ENCODE results near the gene GREB1. TPM values are rescaled to one million over a fixed set of nuclear protein-coding genes. Genes with fewer than 3 reads are reported as not detected.
A peak's percentile ranks its signal among the peaks of the same experiment; 100 is the strongest.

The GREB1 gene
- total and polyA plus RNA-seq, 2 of the 13 experiments (the other 11 are each of a cell fraction or from before 2014, with no cell fraction given) = 31.3 to 61.2 TPM

- ChIA-PET CTCF (ENCODE audit: low intra/inter-chr PET ratio, low total read pairs) (no interaction called here), POLR2A (interaction anchor here (0.7 to 4.0 kb wide), 6 partner anchors 10 to 42 kb away, joined by 3 to 52 read pairs (median 16); no protein-coding TSS in a partner anchor)
- Histone ChIP-seq H3K27me3 (ENCODE audit: control insufficient read depth in 1 of 2, insufficient read depth in 2 of 2, low read length in 2 of 2) (no peaks in the 10 kb centered on the region), H3K9ac (ENCODE audit: insufficient read depth, low read depth, low read length) (0 out of 2 replicates have a peak overlapping the region, but pooled peaks have one; percentile 18), H4K20me1 (ENCODE audit: insufficient read depth, low read length) (no peaks in the 10 kb centered on the region), H3K36me3 (replicated peaks in 1 of 2; ENCODE audit: control insufficient read depth in 1 of 2, insufficient read depth in 2 of 2, low read length in 2 of 2) (peaks cover 2 to 3% of the 10 kb centered on the region in 2 experiments; a peak in 3 of 5 replicates), H3K4me2 (ENCODE audit: low read depth, low read length) (0 out of 2 replicates have a peak overlapping the region, but pooled peaks have one; percentile 1), H3K79me2 (ENCODE audit: insufficient read depth, low read length) (peaks cover 85% of the 10 kb centered on the region), H2AFZ (ENCODE audit: low read length) (no peak overlapping the region), H3K9me3 (ENCODE audit: low read length) (peaks cover 4% of the 10 kb centered on the region; the same call in 1 of the 2 replicates), H3K27ac (ENCODE audit: extremely low read length, insufficient read depth, low read length) (peak overlapping the region; percentile 97), H3K4me1 (ENCODE audit: insufficient read depth, low read length) (peaks cover 98% of the 10 kb centered on the region), H3K4me3 (replicated peaks in 1 of 3; ENCODE audit: insufficient read depth in 1 of 3, low read depth in 2 of 3, low read length in 3 of 3) (no peak overlapping the region)
- ATAC-seq = no peak
- BruUV-seq (replicated peaks) = no TSS peak
- 83% methylated on average over 8 of the region's 8 CpGs for WGBS (ENCODE audit: low lambda C conversion rate)
- intact Hi-C loops (cut with micrococcal nuclease; ENCODE audit: unreplicated experiment) (no loop called here), in situ Hi-C loops (cut with HindIII; ENCODE audit: extremely low pct_ligation_motif_present, low pct_unique_long_range_greater_than_20kb) (no loop called here)
- no peak for FAIRE-seq
- no peak for DNase-seq (ENCODE audit: low spot score)
- TF ChIP-seq ZNF788 (CRISPR knock-in tag; IDR thresholded peaks at IDR 0.05; ENCODE audit: borderline replicate concordance) = no peak
- TF ChIP-seq KLF9 (CRISPR knock-in tag; IDR thresholded peaks at IDR 0.05; ENCODE audit: low read depth) = no peak
- TF ChIP-seq ZBTB4 (CRISPR knock-in tag; IDR thresholded peaks at IDR 0.05; ENCODE audit: borderline replicate concordance) = peak; percentile 51; the same call in 1 of the 2 replicates
- TF ChIP-seq HNRNPL (IDR thresholded peaks at IDR 0.05; ENCODE audit: low read depth, low read length) = no peak
- no peak for TF ChIP-seq KLF12 (CRISPR knock-in tag; IDR thresholded peaks at IDR 0.05; ENCODE audit: borderline replicate concordance)
- 0 out of 2 replicates have a peak, but pooled peaks have one; percentile 18 for TF ChIP-seq MED1 (CRISPR knock-in tag; IDR thresholded peaks at IDR 0.05)
- 0 out of 2 replicates have a peak, but pooled peaks have one; percentile 17 for TF ChIP-seq PAXIP1 (CRISPR knock-in tag; conservative IDR thresholded peaks at IDR 0.05)
- no peak for TF ChIP-seq ZNF720 (CRISPR knock-in tag; IDR thresholded peaks at IDR 0.05)
- no peak for TF ChIP-seq TEAD3 (CRISPR knock-in tag; optimal IDR thresholded peaks at IDR 0.05; ENCODE audit: borderline replicate concordance)
- TF ChIP-seq HIVEP1 (CRISPR knock-in tag; IDR thresholded peaks at IDR 0.05) = no peak
- no peak for TF ChIP-seq MAFK (conservative IDR thresholded peaks at IDR 0.05 in 1 of 2, IDR thresholded peaks at IDR 0.05 in 1 of 2; ENCODE audit: low read length in 2 of 2)
- TF ChIP-seq ARID2 (CRISPR knock-in tag; IDR thresholded peaks at IDR 0.05; ENCODE audit: borderline replicate concordance) = no peak
- 0 out of 2 replicates have a peak, but pooled peaks have one; percentile 49 for TF ChIP-seq NFKB2 (CRISPR knock-in tag; IDR thresholded peaks at IDR 0.05; ENCODE audit: borderline replicate concordance)
- no peak for TF ChIP-seq ZNF256 (CRISPR knock-in tag; conservative IDR thresholded peaks at IDR 0.05)
- no peak for TF ChIP-seq SRSF9 (IDR thresholded peaks at IDR 0.05; ENCODE audit: borderline replicate concordance, insufficient read depth, low read depth, low read length, poor library complexity, severe bottlenecking)
- TF ChIP-seq CSRNP1 (CRISPR knock-in tag; IDR thresholded peaks at IDR 0.05) = no peak
These were observed 25.6 kb upstream of the GREB1 start for GRCh38 chr2:11508279-11508678.

All from HepG2 (cell line).